ENCODE measurements around the gene COLEC12.

- TF ChIP-seq CTCF (IDR thresholded peaks at IDR 0.05; ENCODE audit: insufficient read depth, low read length, poor library complexity, severe bottlenecking), result no peak
- TF ChIP-seq EZH2phosphoT487 (conservative IDR thresholded peaks at IDR 0.05; ENCODE audit: low read length), result no peak
Observed at GRCh38 chr18:292271-292670, 208.2 kb downstream of the COLEC12 start.
